Gastrocnemius medialis (tissue), 4 donors: Measurements from ENCODE around the gene PLCL2. TPM values are rescaled to one million over a fixed set of nuclear protein-coding genes. Genes with fewer than 3 reads are reported as not detected.

ENCODE experiments used
- ATAC-seq, 2 donors: fragments of 150-250 bp; one replicate each; pipeline ENCODE4 v1.9.1; 2016
- DNase-seq, 2 donors: peaks; one replicate each; pipeline ENCODE4 v3.0.0-alpha.2; 2019
- H3K27ac ChIP-seq, 4 donors: fragments of 200-600 bp; sonication (generic); 1 replicate in 1 of 4; 2 replicates in 3 of 4; pipeline ENCODE4 v1.5.1; 2016 to 2018; ENCODE audit warnings: mild to moderate bottlenecking in 2 of 4, moderate library complexity in 1 of 4
- H3K27me3 ChIP-seq, 3 donors: fragments of 200-600 bp; sonication (generic) in 2 of 3; 1 replicate in 1 of 3; 2 replicates in 2 of 3; pipeline versions ENCODE4 v1.5.1 to v1.6.0; 2016 to 2019; ENCODE audit warnings: mild to moderate bottlenecking in 1 of 3, moderate library complexity in 1 of 3
- H3K36me3 ChIP-seq, 2 donors: fragments of 200-600 bp; sonication (generic) in 1 of 2; one replicate each; pipeline ENCODE4 v1.5.1; 2017 to 2018
- H3K4me1 ChIP-seq, 2 donors: fragments of 200-600 bp; sonication (generic) in 1 of 2; one replicate each; pipeline ENCODE4 v1.5.1; 2016 to 2017; ENCODE audit warnings: mild to moderate bottlenecking in 2 of 2
- H3K4me3 ChIP-seq, 4 donors: fragments of 200-600 bp; sonication (generic) in 3 of 4; 1 replicate in 1 of 4; 2 replicates in 3 of 4; pipeline ENCODE4 v1.5.1; 2016 to 2019; ENCODE audit warnings: mild to moderate bottlenecking in 2 of 4
- H3K9me3 ChIP-seq, 3 donors: fragments of 200-600 bp; sonication (generic) in 2 of 3; 1 replicate in 1 of 3; 2 replicates in 2 of 3; pipeline ENCODE4 v1.5.1; 2016 to 2019
- CTCF ChIP-seq, 5 experiments: fragments of 450-650 bp in 3 of 5; fragments of 200-600 bp in 2 of 5; sonication (generic) in 2 of 5; IDR thresholded peaks in 4 of 5; conservative IDR thresholded peaks in 1 of 5; 1 replicate in 4 of 5; 2 replicates in 1 of 5; pipeline ENCODE4 v1.5.1; 2016 to 2019; ENCODE audit warnings: antibody characterized with exemption in 5 of 5, mild to moderate bottlenecking in 3 of 5, moderate library complexity in 3 of 5
- POLR2A ChIP-seq, 2 donors: fragments of 450-650 bp; IDR thresholded peaks; one replicate each; pipeline ENCODE4 v1.6.1; 2017; ENCODE audit warnings: antibody characterized with exemption in 2 of 2, mild to moderate bottlenecking in 2 of 2, moderate library complexity in 2 of 2
- in situ Hi-C, 4 donors: fragments of 200-750 bp; cut with MboI; loops; one replicate each; pipeline versions ENCODE4 v1.15.0 to v1.8.0; 2017; ENCODE audit warnings: low sequenced_read_pairs in 4 of 4
- intact Hi-C: fragments of 100-400 bp; cut with DNase I; formaldehyde crosslinking; loops from one replicate; pipeline ENCODE4 v1.15.1; 2023; ENCODE audit warnings: low total_unique reads
- total RNA-seq, 4 donors: library from RNA; depleted of rRNA; stranded (reverse); fragments of >200 nt; gene quantifications; one replicate each; pipeline versions ENCODE4 v1.1.0 to v1.2.3, GENCODE V29; 2016

The PLCL2 gene
- total RNA-seq, 4 donors from 2014 or later, result 23.9 to 37.2 (median 32.7) TPM

- no peak for ATAC-seq
- Histone ChIP-seq H3K9me3 (no peaks in the 10 kb centered on the region), H3K27ac (no peak overlapping the region), H3K36me3 (peaks cover 0 to 14% of the 10 kb centered on the region in 2 donors), H3K4me1 (peaks cover 40 to 44% of the 10 kb centered on the region in 2 donors), H3K4me3 (no peak overlapping the region), H3K27me3 (no peaks in the 10 kb centered on the region)
- intact Hi-C loops (no loop called here), in situ Hi-C loops (no loop called here)
- no peak for TF ChIP-seq POLR2A (IDR thresholded peaks at IDR 0.05)
- no peak for TF ChIP-seq CTCF (IDR thresholded peaks at IDR 0.05 in 4 of 5, conservative IDR thresholded peaks at IDR 0.05 in 1 of 5)
- DNase-seq, result no peak
These were observed 127.1 kb downstream of the PLCL2 start for GRCh38 chr3:17011728-17012338.

GRCh38 chr3:17013050-17013449, 128.3 kb downstream of the PLCL2 start:
- peaks cover 50 to 52% of the 10 kb centered on the region in 2 donors for H3K4me1 ChIP-seq
- peak overlapping the region; percentile 14 to 50 (median 32) for H3K27ac ChIP-seq
- no peaks in the 10 kb centered on the region for H3K27me3 ChIP-seq
- H3K4me3 ChIP-seq, result no peak overlapping the region
- in situ Hi-C loops (no loop called here), intact Hi-C loops (no loop called here)
- ATAC-seq (peak; percentile 51 to 73), DNase-seq (peak in 1 of 2 donors; percentile 26)
- H3K9me3 ChIP-seq, result no peaks in the 10 kb centered on the region
- TF ChIP-seq POLR2A (IDR thresholded peaks at IDR 0.05), result no peak
- TF ChIP-seq CTCF (IDR thresholded peaks at IDR 0.05 in 4 of 5, conservative IDR thresholded peaks at IDR 0.05 in 1 of 5), result no peak
- H3K36me3 ChIP-seq, result peaks cover 0 to 14% of the 10 kb centered on the region in 2 donors

GRCh38 chr3:17013571-17013970, 128.8 kb downstream of the PLCL2 start:
- ATAC-seq, result no peak
- Histone ChIP-seq H3K27ac (peak overlapping the region; percentile 14 to 50 (median 26)), H3K4me1 (peaks cover 47 to 52% of the 10 kb centered on the region in 2 donors)

GRCh38 chr3:17014284-17014683, 129.5 kb downstream of the PLCL2 start:
- no peaks in the 10 kb centered on the region for H3K27me3 ChIP-seq
- ATAC-seq (no peak), DNase-seq (no peak)
- peaks cover 45 to 52% of the 10 kb centered on the region in 2 donors for H3K4me1 ChIP-seq
- in situ Hi-C loops, result no loop called here
- H3K9me3 ChIP-seq, result no peaks in the 10 kb centered on the region
- intact Hi-C loops, result no loop called here
- no peak for TF ChIP-seq CTCF (IDR thresholded peaks at IDR 0.05 in 4 of 5, conservative IDR thresholded peaks at IDR 0.05 in 1 of 5)
- no peak for TF ChIP-seq POLR2A (IDR thresholded peaks at IDR 0.05)
- no peak overlapping the region for H3K4me3 ChIP-seq
- no peak overlapping the region for H3K27ac ChIP-seq
- H3K36me3 ChIP-seq, result peaks cover 0 to 14% of the 10 kb centered on the region in 2 donors

More at GRCh38 chr3:17013571-17013970, 128.8 kb downstream of the PLCL2 start:
- Histone ChIP-seq H3K9me3 (no peaks in the 10 kb centered on the region), H3K4me3 (no peak overlapping the region), H3K27me3 (no peaks in the 10 kb centered on the region), H3K36me3 (peaks cover 0 to 14% of the 10 kb centered on the region in 2 donors)
- in situ Hi-C loops, result no loop called here
- no peak for TF ChIP-seq CTCF (IDR thresholded peaks at IDR 0.05 in 4 of 5, conservative IDR thresholded peaks at IDR 0.05 in 1 of 5)
- TF ChIP-seq POLR2A (IDR thresholded peaks at IDR 0.05), result no peak
- DNase-seq, result no peak
- intact Hi-C loops, result no loop called here
